DMS79 (cell line): ENCODE data around the gene EEFSEC.
"Not testable (repeated sequence)": the region's sequence is repeated elsewhere in the genome, so short reads cannot be mapped to it uniquely, and the experiment has no call there.

Experiments
- DNase-seq: peaks from one replicate; lab custom pipeline; 2025; lab: John Stamatoyannopoulos, UW

EEFSEC gene

GRCh38 chr3:128152419-128153155, 694 bp upstream of the EEFSEC start:
- peak; percentile 51 for DNase-seq

- DNase-seq = not testable (repeated sequence)
Measured at GRCh38 chr3:128154354-128154753, 1.1 kb downstream of the EEFSEC start.

- no peak for DNase-seq
Measured at GRCh38 chr3:128155616-128156360, 2.5 kb downstream of the EEFSEC start.

GRCh38 chr3:128160661-128161060, 7.4 kb downstream of the EEFSEC start:
- DNase-seq = no peak

- DNase-seq = no peak
Measured at GRCh38 chr3:128163432-128163831, 10.2 kb downstream of the EEFSEC start.

- no peak for DNase-seq
Measured at GRCh38 chr3:128166971-128167453, 13.7 kb downstream of the EEFSEC start.

- DNase-seq = no peak
Measured at GRCh38 chr3:128167646-128167972, 14.3 kb downstream of the EEFSEC start.

- no peak for DNase-seq
Measured at GRCh38 chr3:128167973-128168674, 14.8 kb downstream of the EEFSEC start.

- no peak for DNase-seq
Measured at GRCh38 chr3:128168836-128169235, 15.6 kb downstream of the EEFSEC start.

GRCh38 chr3:128170866-128171516, 17.7 kb downstream of the EEFSEC start:
- peak; percentile 27 for DNase-seq

GRCh38 chr3:128173200-128173599, 19.9 kb downstream of the EEFSEC start:
- no peak for DNase-seq

- DNase-seq = no peak
Measured at GRCh38 chr3:128173849-128174248, 20.6 kb downstream of the EEFSEC start.

GRCh38 chr3:128174675-128175590, 21.7 kb downstream of the EEFSEC start:
- DNase-seq = no peak

- DNase-seq = no peak
Measured at GRCh38 chr3:128175768-128176167, 22.5 kb downstream of the EEFSEC start.

- no peak for DNase-seq
Measured at GRCh38 chr3:128176276-128176833, 23.1 kb downstream of the EEFSEC start.

GRCh38 chr3:128177865-128178264, 24.6 kb downstream of the EEFSEC start:
- no peak for DNase-seq

GRCh38 chr3:128178782-128179483, 25.7 kb downstream of the EEFSEC start:
- DNase-seq = no peak

- DNase-seq = no peak
Measured at GRCh38 chr3:128179484-128179819, 26.2 kb downstream of the EEFSEC start.

- peak; percentile 28 for DNase-seq
Measured at GRCh38 chr3:128180436-128180835, 27.2 kb downstream of the EEFSEC start.

GRCh38 chr3:128180913-128181312, 27.6 kb downstream of the EEFSEC start:
- no peak for DNase-seq
